Stimulated activated CD8-positive, alpha-beta memory T cell treated with anti-CD3 and anti-CD28 coated beads, Interleukin-2, amount 100 ng/mL, for 48 hours (primary cell): ENCODE measurements around the gene STXBP2.

Experiments used
- DNase-seq, 2 donors: peaks; one replicate each; pipeline ENCODE4 v3.0.0-alpha.2; 2020; ENCODE audit warnings: low read depth in 2 of 2

Gene STXBP2

DNA sequence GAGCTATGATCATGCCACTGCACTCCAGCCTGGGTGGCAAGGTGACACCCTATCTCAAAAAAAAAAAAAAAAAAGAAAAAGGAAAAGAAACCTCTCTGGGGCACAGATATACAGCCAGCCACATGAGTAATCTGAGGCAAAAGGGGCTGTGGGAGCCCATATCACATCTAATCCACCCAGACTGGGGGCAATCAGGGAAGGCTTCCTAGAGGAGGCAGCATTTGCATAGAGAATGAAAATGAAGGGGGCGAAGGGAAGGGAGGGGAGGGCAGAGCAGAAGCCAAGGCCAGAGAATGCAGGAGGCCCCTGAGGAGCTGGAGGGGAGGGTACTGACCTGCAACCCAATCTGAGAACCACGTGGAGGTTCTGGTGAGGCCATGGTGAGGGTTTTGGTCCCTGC lies 13.2 kb downstream of the STXBP2 start:
- no peak for DNase-seq

DNA sequence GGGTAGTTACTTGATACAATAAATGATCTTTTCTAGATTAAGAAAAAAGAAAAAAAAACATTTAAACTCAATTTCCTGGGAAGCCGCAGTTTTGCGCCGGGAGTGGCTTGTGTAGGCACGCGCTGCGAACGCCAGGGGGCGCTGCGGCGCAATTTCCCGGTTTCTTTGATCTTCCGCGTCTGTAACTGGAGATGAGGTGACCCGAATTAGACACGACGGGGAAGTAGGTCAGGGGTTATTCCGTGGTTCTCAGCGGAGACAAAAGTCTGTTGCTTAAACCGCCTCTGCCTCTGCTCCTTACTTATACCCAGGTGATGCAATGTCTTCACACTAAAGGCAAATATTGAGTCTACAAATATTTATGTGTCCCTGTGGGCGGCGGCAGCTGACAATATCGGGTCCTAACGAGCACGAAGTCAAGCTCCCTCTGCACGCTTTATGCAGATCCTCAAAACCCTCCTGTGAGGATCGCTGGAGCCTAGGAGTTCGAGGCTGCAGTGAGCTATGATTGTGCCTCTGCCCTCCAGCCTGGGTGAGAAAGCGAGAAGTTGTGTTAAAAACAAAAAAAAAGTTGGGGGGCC lies 15.2 kb downstream of the STXBP2 start:
- peak; percentile 70 to 79 for DNase-seq

DNA sequence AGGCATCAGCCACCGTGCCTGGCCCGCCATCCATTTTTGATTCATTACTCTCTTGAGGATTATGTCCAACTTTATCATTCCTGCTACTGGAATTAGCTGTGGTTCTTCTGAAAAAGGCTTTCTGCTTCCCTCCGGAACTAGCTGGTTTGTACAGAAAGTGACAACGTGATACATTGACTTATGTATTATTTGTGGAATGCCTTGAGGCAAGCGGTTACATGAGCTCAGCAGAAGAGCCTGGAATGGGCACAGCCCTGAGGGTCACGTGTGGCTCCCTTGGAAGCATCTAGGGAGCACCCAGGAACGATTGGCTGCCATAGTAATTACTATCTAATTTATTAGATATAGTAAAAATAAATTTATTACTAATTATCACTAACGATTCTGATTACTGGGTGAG lies 17.5 kb downstream of the STXBP2 start:
- no peak for DNase-seq

DNA sequence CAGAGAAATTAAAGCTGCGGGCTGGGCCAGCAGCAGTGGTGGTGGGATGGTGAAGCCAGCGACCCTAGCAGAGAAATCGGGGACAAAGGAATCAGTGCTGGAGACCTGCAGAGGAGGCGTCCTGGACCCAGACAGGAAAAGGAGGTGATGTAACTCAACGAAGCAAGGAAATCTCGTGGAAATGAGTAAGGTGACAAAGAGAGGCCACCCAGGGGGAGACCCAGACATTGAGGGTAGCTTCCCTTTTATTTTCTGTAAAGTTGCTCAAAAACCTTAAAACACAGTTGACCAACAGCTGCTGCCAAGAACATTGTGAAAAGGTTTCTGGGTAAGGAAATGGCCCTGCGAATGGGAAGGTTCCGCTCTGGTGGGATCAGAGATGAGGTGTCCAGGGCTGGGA lies 18.7 kb downstream of the STXBP2 start:
- no peak for DNase-seq

DNA sequence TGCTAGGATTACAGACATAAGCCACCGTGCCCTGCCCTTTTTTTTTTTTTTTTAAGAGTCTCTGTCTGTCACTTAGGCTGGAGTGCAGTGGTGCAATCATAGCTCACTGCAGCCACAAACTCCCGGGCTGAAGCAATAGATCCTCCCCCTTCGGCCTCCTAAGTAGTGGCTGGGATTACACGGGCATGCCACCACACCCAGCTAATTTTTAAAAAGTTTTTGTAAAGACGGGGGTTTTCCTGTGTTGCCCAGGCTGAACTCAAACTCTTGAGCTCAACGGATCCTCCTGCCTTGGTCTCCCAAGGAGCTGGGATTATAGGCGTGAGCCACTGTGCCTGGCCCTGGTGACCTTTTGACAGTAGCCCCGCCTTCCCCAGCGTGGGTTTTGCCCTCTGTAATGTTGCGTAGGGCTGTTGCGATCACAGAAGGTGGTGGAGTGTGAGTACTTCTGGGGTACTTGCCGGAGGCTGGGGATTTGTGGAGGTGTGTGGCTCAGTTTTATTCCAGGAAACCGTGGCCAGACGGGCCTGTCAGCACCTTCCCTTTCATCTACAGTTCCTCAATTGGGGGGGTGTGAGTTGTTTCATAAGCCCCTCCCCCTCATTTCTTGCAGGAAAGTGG lies 20.3 kb downstream of the STXBP2 start:
- DNase-seq = no peak

DNA sequence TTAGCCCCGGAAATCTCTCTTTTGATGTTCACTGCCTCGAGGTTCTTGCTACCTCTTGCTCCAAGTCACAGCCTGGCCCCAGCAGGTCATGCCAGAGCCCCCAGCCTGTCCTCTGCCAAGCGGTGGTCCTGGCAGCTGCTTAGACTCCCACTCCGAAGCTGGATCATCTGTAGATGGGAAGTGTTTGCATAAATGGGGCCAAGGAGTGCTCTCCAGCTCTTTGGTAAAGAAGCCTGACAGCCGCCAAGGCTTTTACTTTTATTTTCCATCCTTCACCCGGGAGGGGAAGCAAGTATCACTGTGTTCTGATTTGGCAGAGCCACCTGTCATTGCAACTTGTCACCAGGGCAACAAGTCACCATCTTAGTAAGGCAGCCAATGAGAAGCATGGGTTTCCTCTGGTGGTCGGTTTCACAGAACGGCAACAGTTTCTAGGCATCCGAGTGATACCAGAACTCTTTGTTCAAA lies 21.3 kb downstream of the STXBP2 start:
- no peak for DNase-seq

DNA sequence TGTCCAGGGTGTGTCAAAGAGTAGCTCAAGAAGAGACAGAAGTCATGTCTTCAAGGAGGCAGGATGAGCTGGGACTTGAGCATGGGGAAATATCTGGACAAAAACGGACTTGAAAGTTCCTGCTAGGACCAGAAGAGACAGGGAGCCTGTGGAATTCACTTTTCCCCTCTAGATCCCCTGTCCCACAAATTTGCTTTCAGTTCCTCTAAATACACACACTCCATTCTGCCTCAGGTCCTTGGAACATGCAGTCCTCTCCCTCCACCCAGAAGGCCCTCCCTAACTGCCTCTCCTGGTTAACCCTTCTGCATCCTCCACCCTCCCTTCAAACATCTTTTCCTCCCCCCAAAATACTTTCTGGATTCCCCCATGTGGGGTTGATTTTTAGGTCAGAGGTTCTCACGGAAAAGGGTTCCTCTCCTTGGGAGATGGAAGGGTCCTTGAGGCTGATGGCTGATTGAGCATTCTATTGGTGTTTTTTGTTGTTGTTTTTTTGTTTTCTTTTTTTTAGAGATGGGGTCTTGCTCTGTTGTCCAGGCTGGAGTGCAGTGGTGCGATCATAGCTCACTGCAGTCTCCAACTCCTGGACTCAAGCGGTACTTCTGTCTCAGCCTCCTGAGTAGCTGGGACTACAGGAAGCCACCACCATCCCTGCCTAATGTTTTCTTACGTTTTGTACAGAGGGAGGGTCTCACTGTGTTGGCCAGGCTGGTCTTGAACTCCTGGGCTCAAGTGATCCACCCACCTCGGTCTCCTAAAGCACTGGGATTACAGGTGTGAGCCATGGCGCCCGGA lies 25.0 kb downstream of the STXBP2 start:
- DNase-seq = no peak

DNA sequence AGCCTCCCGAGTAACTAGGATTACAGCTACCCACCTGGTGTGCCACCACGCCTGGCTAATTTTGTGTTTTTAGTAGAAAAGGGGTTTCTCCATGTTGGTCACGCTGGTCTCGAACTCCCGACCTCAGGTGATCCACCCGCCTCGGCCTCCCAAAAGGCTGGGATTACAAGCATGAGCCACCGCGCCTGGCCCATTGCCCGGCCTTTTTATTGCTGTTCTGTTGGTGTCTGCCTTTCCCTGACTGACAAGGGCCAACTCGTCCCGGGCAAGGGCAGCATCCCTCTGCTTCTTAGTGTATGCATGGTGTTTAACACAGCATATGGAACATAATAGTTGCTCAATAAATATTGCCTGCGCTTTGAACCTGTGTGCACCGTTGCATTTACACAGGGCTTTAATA lies 25.7 kb downstream of the STXBP2 start:
- no peak for DNase-seq

DNA sequence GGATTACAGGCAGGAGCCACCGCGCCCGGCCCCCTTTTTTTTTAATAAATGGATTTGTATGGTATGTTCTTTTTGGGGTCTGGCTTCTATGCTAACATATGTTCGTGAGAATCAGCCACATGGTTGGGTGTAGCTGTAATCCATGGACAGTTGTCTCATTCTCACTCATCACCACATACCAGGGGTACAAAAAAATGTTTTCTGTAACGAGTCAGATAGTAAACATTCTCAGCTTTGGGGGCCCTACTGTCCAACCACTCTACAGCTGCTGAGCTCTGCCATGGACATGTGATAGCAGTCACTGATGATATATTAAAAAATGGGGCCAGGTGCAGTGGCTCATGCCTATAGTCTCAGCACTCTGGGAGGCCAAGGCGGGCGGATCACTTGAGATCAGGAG lies 26.8 kb downstream of the STXBP2 start:
- no peak for DNase-seq

DNA sequence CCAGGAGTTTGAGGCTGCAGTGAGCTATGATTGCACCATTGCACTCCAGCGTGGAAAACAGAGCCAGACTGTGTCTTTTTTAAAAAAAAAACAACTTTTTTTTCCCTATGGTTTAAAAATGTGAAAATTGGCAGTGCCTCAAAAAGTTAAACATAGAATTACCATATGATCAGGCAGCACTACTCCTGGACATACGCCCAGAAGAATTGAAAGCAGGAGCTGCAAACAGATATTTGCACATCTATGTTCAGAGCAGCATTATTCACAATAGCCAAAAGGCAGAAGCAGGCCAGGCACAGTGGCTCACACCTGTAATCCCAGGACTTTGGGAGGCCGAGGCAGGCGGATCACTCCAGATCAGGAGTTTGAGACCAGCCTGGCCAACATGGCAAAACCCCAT lies 28.2 kb downstream of the STXBP2 start:
- DNase-seq = no peak

DNA sequence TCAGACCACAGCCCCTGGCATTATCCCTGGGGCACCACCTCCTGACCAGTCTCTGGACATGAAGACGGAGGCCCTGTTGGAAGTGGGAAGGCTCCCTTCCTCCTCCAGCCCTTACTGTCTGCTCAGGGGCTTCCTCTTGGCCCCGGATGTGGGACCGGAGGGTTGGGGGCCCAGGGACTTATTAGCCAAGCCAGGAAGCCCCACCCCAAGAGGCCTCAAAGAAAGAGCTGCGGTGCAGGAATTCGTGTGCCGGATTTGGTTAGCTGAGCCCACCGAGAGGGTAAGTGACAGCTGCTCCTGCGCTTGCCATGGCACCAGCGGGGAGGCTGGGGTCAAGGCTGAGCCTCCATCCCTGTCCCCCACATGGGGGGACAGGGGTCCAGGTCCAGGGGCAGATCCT lies 31.9 kb downstream of the STXBP2 start, which contains the start of gene RETN:
Gene RETN (plus strand): TSS at position 208 of the 400 bp plus-strand sequence. CDS start 278 bp downstream, outside the sequence.
- no peak for DNase-seq

DNA sequence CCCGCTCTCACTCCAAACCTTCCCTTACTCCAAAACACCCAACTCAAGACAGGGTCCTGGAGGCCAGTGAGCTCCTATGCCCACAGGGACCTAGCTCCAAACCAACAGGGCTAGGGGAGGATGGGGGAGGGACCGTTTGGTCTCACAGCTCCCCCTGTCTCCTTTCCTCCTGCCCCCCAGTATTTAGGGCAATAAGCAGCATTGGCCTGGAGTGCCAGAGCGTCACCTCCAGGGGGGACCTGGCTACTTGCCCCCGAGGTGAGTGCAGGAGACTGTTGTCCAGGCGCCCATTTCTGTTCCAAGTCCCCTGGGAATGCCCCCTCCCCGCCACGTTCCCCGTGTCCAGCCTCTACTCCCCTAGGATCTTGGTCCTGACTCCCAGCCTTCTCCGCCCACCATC lies 32.7 kb downstream of the STXBP2 start:
- no peak for DNase-seq

DNA sequence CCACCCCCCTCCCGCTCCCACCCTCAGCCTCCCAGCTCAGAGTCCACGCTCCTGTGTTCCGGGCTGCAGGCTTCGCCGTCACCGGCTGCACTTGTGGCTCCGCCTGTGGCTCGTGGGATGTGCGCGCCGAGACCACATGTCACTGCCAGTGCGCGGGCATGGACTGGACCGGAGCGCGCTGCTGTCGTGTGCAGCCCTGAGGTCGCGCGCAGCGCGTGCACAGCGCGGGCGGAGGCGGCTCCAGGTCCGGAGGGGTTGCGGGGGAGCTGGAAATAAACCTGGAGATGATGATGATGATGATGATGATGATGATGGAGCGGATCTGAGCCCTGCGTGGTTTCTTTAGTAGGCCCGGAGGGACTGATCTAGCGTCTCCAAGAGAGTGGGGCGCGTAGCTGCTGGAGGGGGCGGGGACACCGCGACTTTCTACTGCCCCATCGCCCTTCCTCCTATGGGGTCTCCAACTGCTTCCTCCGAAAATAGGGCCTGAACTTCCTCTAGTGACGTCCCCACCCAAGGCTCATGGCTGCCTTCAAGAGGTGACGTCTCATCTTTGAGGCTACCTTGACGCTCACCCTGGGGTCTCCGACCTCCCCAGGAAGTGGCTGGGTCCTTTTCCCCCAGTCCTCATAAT lies 33.4 kb downstream of the STXBP2 start:
- no peak for DNase-seq

DNA sequence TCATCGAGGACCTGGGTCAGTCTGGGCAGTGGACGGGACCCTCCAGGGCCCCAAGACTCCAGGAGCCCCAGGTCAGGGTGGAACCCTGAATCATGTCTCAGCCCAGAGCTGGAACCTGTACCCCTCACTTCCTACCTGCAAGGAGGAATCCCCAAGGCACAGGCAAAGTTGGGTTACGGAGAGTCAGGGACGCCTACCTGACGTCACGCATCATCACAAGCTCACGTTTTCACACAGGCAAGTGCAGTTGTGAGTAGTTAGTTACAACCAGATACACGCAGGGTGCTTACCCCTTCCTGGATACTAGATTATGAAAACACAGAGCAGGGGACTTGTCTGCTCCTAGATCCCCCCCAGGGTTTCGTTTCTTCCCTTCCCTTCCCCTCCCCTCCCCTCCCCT lies 33.9 kb downstream of the STXBP2 start:
- DNase-seq = no peak

DNA sequence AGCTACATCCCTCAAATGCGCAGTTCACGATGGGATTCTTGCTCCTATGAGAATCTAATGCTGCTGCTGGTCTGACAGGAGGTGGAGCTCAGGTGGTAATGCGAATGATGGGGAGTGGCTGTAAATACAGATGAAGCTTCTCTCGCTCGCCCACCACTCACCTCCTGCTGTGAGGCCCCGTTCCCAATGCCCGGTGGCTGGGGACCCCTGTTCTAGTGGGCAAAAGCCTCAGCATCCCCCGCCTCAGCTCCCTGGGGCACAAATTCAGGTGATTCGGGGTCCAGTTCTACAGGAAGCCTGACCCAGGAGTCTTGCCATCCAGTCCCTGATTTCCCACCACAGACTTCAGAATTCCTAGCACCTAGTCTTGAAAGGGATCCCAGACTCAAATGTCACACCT lies 35.6 kb downstream of the STXBP2 start:
- no peak for DNase-seq

DNA sequence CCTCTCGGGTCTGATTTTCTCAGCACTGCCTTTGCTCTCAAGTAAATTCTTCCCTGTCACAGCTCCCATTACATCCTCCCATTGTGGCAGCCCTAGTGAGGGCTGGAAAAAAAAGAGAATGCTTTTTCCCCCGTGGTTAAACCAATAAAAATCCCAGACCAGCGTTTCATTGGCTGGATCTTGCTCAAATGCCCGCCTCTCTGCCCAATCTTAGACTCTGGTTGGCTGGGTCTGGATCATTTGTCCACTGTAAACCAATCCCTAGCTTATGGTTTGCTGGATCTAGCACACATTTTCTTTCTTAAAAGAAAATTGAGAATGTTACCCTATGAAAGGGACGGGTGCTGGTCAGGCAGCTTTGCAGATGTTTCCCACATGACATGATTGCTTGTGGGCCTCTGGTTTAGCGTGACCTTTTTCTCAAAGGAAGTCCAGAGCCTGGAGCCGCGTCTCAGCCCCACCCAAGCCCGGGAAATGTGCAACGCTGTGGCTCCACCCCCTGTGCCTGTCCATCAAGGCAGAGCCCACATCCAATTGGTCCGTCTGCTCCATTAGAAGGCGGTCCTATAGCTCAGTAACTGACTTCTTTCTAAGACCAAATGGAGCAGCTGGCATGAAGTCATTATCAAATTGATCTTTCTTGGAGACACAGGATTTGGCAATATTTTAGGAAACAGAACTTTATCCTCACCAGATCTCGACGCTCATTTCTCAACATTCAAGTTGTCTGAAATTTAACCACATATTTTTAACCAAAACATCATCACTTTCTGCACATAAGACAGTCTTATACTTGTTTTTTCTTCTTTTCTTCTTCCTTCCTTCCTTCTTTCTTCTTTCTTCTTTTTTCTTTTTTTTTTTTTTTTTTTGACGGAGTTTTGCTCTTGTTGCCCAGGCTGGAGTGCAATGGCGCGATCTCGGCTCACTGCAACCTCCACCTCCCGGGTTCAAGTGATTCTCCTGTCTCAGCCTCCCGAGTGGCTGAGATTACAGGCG lies 37.4 kb downstream of the STXBP2 start:
- no peak for DNase-seq

DNA sequence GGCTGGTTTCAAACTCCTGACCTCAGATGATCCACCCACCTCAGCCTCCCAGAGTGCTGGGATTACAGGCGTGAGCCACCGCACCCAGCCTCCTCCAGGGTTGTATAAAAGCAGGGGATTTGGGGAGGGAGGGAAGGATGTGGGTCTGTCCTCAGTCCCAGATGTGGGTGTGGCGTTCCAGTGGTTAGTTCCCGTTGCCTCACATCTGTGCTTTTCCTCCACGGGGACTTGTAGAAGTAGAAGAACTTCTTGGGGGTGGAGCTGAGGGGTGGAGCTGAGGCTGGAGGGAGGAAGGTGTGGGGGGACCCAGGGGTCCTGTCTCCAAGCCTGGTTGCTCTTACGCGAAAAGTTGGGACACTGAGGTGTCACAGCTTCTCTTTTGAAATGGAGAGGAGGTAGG lies 39.5 kb downstream of the STXBP2 start:
- no peak for DNase-seq

DNA sequence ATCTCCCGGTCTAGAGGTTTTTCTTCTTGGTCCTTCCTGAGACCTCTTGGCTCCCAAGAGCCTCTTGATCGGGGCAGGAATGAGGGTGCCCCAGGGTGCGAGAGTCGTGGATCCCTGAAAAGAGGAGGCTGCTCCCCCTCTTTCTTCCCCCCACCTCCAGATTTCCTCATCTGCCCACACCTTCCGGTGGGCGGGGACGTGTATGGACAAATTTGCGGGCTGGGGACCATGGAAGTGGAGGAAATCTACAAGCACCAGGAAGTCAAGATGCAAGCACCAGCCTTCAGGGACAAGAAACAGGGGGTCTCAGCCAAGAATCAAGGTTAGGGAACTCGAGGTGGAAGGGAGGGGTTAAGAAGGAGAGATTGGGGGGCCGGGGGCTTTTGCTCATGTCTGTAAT lies 39.9 kb downstream of the STXBP2 start, which contains the start of gene MCEMP1:
Gene MCEMP1 (plus strand): TSS at position 237 of the 400 bp plus-strand sequence. CDS start 31 bp downstream, at position 268.
- DNase-seq = no peak

DNA sequence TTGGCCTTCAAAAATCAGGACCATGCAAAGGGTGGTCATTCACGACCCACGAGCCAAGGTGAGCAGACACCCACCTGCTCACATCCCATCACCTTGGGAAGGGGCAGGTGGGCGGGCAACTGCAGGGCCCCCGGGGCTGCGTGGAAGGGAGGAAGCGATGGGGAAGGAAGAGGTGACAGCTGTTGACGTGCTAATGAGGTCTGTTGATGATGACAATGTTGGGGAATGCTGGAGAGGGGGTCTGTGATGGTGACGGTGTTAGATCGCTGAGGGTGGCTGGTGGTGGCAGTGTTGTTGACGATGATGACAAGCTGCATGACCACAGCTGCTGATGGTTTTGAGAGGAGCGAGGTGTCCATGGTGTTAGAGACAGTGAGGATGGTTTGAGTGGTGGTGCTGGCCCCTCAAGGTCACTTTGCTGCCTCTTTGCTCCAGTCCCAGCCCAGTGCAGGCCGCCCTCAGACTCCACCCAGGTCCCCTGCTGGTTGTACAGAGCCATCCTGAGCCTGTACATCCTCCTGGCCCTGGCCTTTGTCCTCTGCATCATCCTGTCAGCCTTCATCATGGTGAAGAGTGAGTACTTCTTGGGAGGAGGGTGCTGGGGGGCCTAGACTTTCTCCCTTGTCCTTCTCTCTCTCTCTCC lies 40.9 kb downstream of the STXBP2 start:
- no peak for DNase-seq

DNA sequence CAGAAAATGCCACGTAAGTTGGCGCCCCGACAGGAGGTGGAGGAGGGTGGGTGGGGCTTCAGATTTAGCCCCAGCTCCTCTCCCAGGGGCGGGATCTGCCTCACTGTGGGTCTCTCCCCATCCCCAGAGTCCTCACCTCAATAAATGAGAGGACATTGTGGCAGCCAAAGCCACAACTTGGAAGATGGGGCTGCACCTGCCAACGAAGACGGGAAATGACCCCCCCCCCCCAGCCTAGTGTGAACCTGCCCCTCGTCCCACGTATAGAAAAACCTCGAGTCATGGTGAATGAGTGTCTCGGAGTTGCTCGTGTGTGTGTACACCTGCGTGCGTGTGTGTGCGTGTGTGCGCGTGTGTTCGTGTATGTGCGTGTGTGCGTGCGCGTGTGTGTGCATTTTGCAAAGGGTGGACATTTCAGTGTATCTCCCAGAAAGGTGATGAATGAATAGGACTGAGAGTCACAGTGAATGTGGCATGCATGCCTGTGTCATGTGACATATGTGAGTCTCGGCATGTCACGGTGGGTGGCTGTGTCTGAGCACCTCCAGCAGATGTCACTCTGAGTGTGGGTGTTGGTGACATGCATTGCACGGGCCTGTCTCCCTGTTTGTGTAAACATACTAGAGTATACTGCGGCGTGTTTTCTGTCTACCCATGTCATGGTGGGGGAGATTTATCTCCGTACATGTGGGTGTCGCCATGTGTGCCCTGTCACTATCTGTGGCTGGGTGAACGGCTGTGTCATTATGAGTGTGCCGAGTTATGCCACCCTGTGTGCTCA lies 42.3 kb downstream of the STXBP2 start:
- peak in 1 of 2 donors; percentile 46 for DNase-seq
